LNCAP (cell line): ENCODE data around the gene DISP3.

ENCODE experiments used
- TF ChIP-seq, protein P1 (sequence below): fragments of 450-650 bp; IDR thresholded peaks from 2 replicates; pipeline ENCODE4 v1.5.1; 2017; ENCODE audit warnings: mild to moderate bottlenecking

Gene DISP3

DNA sequence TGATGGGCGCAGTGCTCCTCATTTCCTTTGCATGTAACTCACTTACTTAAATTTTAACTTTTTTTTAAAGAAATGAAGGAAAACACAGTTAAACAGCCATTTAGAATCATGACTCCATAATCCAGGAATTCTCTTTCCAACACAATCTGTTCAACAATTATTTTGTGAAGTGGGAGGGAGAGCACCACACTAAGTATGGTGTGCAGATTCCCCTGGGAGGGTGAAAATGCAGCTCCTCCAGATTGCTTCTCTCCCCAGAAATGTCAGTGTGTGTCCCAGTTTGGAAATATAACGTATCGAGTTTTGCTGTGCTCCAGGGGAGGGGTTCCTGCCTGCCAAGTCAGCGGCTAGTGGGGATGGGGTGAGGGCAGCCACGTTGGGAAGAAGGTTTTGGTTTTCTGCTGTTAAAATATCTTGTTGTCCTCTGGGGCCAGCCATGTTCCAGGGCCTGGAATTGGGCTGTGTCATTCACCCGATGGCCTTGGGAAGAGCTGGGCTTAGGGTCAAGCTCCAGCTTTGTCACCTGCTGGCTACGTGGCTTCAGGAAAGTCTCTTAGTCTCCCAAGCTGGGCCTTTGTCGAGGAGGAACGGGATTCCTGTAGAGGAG lies 17.3 kb upstream of the DISP3 start:
- TF ChIP-seq, protein P1, sequence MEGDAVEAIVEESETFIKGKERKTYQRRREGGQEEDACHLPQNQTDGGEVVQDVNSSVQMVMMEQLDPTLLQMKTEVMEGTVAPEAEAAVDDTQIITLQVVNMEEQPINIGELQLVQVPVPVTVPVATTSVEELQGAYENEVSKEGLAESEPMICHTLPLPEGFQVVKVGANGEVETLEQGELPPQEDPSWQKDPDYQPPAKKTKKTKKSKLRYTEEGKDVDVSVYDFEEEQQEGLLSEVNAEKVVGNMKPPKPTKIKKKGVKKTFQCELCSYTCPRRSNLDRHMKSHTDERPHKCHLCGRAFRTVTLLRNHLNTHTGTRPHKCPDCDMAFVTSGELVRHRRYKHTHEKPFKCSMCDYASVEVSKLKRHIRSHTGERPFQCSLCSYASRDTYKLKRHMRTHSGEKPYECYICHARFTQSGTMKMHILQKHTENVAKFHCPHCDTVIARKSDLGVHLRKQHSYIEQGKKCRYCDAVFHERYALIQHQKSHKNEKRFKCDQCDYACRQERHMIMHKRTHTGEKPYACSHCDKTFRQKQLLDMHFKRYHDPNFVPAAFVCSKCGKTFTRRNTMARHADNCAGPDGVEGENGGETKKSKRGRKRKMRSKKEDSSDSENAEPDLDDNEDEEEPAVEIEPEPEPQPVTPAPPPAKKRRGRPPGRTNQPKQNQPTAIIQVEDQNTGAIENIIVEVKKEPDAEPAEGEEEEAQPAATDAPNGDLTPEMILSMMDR: no peak

DNA sequence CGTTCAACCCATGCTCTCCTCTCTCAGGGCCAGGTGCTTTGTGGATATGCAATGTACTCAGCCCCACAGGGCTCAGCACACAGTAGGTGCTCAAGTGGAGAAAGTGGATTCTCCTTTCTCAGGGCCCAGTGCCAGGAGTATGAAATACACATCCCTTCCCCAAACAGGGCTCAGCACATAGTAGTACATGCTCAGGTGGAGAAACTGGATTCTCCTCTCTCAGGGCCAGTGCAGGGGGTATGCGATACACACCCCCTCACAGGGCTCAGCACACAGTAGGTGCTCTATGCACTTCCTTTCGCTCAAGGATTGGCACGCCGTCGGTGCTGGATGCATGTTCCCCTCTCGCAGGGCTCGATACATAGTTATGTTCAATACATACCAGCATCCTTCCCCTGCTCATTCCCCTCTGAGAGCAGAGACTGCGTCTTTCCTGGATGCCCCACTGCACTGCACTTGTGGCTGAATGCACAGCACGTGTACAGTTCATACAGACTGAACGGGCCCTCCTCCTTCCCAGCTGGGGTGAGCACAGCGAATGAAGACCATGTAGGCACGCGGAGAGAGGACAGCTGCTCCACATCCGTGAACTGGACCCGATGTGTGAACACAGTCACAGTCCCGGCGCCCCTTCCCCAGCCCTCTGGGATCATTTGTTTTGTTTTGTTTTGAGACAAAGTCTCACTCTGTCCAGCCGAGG lies 16.6 kb upstream of the DISP3 start:
- TF ChIP-seq, protein P1: no peak

DNA sequence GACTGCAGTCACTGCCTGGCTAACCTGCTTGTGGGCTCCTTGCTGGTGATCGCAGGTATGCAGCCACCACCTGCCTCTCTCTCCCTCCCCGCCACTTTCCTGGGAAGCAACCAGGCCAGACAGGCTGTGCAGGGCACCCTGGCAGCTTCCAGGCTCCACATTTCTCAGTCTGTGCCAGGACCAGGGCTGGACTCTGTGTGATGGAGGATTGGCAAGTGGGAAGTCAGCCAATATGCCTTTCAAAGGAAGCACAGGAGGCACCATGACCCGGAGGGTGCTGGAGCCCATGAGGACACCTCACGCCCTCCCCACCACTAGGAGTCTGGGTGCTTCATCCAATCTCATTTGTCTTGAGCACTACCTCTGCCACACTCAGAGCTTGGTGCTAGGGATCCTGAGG lies 15.8 kb upstream of the DISP3 start:
- TF ChIP-seq, protein P1: no peak

DNA sequence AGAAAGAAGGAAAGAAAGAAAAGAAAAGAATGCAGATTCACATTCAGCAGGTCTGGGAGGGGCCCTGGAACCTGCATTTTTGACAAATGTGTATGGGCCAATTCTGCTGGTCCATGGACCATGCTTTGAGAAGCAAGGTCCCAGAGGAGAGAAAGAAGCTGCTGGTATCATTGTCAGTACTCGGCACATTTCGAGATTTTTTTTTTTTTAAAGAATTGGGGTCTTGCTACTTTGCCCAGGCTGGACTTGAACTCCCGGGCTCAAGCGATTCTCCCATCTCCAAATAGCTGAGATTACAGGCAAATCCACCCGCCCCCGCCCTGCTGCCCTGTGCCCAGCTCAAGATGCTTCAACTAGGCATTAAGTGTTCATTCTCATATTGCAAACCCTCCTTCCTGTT lies 13.6 kb upstream of the DISP3 start:
- TF ChIP-seq, protein P1: no peak

DNA sequence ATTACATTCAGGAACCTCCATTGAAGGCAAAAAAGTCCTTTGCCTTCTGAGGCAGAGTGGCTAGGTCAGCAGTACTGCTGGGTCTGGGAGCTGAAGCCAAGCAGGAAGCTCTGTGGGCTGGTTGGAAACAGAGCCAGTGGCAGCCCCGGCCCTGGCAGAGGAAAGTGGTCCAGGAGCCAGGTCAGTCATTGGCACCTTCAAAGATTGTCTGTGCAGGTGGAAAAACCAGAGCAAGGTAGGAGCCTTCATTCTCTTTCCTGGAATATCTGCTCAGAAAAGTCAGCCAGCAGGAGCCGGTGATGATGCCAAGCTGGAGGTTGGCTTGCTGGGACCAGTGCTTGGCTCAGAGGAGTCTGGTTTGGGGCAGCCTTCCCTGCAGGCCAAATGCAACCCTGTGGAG lies 12.5 kb upstream of the DISP3 start:
- TF ChIP-seq, protein P1: no peak

GRCh38 chr1:11468878-11469277 lies 10.1 kb upstream of the DISP3 start:
- TF ChIP-seq, protein P1: no peak

- TF ChIP-seq, protein P1: no peak
Measured at GRCh38 chr1:11470912-11471311, 8.0 kb upstream of the DISP3 start.
